ENCODE data around the gene PRMT7. TPM values are rescaled to one million over a fixed set of nuclear protein-coding genes. Genes with fewer than 3 reads are reported as not detected.

Gene PRMT7
- total RNA-seq, 1 experiment from 2014 or later = 33.1 TPM

DNA sequence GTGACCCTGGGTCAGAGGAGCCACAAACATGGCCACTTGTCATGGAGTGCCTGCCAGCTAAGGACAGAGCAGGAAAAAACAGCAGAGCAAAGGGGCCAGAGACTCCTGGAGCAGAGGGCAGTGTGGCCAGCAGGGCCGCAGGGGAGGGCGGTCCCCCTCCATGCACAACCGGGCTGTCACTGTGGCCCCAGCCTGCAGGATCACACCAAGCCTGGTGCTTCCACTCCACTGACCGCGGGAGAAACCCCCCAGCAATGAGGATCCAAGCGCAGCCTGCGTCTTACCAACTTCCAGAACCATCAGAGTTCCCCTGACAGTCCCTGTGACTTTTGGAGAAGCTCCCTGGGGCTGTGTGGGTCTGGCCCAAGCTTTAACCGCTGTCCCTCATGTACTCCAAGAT, 62.0 kb downstream of the PRMT7 start:
- Histone ChIP-seq H3K27me3 (ENCODE audit: control insufficient read depth, insufficient read depth, low read length) (no peaks in the 10 kb centered on the region), H3K36me3 (ENCODE audit: control insufficient read depth, insufficient read depth, low read length) (no peaks in the 10 kb centered on the region), H3K27ac (ENCODE audit: low read length) (no peak overlapping the region), H3K4me1 (ENCODE audit: control insufficient read depth, insufficient read depth, low read length) (no peaks in the 10 kb centered on the region), H3K9me3 (ENCODE audit: control insufficient read depth, insufficient read depth, low read depth, low read length) (no peaks in the 10 kb centered on the region), H3K4me3 (ENCODE audit: low read depth in 2 of 2, low read length in 2 of 2) (no peak overlapping the region)
- BruUV-seq (replicated peaks) = no TSS peak
- intact Hi-C loops (cut with micrococcal nuclease; ENCODE audit: unreplicated experiment) (no loop called here), in situ Hi-C loops (cut with HindIII; ENCODE audit: low pct_unique_long_range_greater_than_20kb, low sequenced_read_pairs) (no loop called here)
- CTCF ChIA-PET = no interaction called here
- DNase-seq (ENCODE audit: low read depth, low spot score) (no peak), ATAC-seq (no peak)
- POLR2A ChIA-PET = no interaction called here
- TF ChIP-seq, protein P1, sequence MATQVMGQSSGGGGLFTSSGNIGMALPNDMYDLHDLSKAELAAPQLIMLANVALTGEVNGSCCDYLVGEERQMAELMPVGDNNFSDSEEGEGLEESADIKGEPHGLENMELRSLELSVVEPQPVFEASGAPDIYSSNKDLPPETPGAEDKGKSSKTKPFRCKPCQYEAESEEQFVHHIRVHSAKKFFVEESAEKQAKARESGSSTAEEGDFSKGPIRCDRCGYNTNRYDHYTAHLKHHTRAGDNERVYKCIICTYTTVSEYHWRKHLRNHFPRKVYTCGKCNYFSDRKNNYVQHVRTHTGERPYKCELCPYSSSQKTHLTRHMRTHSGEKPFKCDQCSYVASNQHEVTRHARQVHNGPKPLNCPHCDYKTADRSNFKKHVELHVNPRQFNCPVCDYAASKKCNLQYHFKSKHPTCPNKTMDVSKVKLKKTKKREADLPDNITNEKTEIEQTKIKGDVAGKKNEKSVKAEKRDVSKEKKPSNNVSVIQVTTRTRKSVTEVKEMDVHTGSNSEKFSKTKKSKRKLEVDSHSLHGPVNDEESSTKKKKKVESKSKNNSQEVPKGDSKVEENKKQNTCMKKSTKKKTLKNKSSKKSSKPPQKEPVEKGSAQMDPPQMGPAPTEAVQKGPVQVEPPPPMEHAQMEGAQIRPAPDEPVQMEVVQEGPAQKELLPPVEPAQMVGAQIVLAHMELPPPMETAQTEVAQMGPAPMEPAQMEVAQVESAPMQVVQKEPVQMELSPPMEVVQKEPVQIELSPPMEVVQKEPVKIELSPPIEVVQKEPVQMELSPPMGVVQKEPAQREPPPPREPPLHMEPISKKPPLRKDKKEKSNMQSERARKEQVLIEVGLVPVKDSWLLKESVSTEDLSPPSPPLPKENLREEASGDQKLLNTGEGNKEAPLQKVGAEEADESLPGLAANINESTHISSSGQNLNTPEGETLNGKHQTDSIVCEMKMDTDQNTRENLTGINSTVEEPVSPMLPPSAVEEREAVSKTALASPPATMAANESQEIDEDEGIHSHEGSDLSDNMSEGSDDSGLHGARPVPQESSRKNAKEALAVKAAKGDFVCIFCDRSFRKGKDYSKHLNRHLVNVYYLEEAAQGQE (IDR thresholded peaks at IDR 0.05; ENCODE audit: insufficient read depth in 1 of 2, low read depth in 2 of 2, low read length in 1 of 2) = no peak
- TF ChIP-seq POLR2AphosphoS5 (IDR thresholded peaks at IDR 0.05; ENCODE audit: low read depth, low read length) (no peak), TCF7L2 (IDR thresholded peaks at IDR 0.05; ENCODE audit: low read depth, low read length) (no peak), SIN3A (IDR thresholded peaks at IDR 0.05; ENCODE audit: borderline replicate concordance, insufficient read depth, low read depth, low read length) (no peak)
- TF ChIP-seq, protein P2, sequence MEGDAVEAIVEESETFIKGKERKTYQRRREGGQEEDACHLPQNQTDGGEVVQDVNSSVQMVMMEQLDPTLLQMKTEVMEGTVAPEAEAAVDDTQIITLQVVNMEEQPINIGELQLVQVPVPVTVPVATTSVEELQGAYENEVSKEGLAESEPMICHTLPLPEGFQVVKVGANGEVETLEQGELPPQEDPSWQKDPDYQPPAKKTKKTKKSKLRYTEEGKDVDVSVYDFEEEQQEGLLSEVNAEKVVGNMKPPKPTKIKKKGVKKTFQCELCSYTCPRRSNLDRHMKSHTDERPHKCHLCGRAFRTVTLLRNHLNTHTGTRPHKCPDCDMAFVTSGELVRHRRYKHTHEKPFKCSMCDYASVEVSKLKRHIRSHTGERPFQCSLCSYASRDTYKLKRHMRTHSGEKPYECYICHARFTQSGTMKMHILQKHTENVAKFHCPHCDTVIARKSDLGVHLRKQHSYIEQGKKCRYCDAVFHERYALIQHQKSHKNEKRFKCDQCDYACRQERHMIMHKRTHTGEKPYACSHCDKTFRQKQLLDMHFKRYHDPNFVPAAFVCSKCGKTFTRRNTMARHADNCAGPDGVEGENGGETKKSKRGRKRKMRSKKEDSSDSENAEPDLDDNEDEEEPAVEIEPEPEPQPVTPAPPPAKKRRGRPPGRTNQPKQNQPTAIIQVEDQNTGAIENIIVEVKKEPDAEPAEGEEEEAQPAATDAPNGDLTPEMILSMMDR (IDR thresholded peaks at IDR 0.05) = no peak

DNA sequence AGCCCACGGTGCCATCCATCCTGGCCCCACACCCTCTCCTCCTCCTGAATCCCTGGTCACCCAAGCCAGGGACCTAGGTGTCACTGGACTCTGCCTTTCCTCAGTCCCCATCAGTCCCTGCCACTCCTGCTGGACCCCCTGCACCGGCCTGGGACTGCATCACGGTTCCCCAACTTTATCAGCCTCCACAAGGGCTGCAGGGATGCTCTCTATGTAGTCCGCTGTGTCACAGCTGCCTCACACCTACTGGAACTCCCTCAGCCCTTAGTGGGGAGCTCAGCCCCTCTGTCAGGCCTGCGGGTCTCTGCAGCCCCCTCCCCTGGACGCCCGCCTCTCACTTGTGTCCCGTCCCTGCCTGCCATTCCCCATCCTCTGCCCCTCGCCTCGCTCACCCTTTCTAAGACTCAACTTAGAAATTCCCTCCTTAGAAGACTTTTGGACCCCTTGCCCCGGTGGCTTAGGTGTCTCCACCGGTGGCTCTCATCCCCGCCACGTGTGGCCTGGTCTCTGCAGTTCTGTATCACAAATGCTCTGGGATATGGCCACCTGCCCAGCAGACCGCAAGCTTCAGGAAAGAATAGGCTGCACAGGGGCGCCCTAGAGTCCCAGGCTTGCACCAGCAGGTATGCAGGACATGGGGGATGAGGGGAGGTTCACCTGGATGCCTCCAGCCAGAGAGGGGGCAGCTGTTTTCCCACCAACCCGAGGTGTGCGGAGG, 62.9 kb downstream of the PRMT7 start:
- no TSS peak for BruUV-seq (replicated peaks)
- ATAC-seq = no peak
- TF ChIP-seq, protein P1 (IDR thresholded peaks at IDR 0.05; ENCODE audit: insufficient read depth in 1 of 2, low read depth in 2 of 2, low read length in 1 of 2) = no peak
- TF ChIP-seq SIN3A (IDR thresholded peaks at IDR 0.05; ENCODE audit: borderline replicate concordance, insufficient read depth, low read depth, low read length) (no peak), POLR2AphosphoS5 (IDR thresholded peaks at IDR 0.05; ENCODE audit: low read depth, low read length) (no peak), TCF7L2 (IDR thresholded peaks at IDR 0.05; ENCODE audit: low read depth, low read length) (no peak)
- TF ChIP-seq, protein P2 (IDR thresholded peaks at IDR 0.05) = no peak
- ChIA-PET POLR2A (no interaction called here), CTCF (no interaction called here)
- in situ Hi-C loops (cut with HindIII; ENCODE audit: low pct_unique_long_range_greater_than_20kb, low sequenced_read_pairs) (no loop called here), intact Hi-C loops (cut with micrococcal nuclease; ENCODE audit: unreplicated experiment) (no loop called here)
- Histone ChIP-seq H3K4me1 (ENCODE audit: control insufficient read depth, insufficient read depth, low read length) (no peaks in the 10 kb centered on the region), H3K9me3 (ENCODE audit: control insufficient read depth, insufficient read depth, low read depth, low read length) (no peaks in the 10 kb centered on the region), H3K27me3 (ENCODE audit: control insufficient read depth, insufficient read depth, low read length) (no peaks in the 10 kb centered on the region), H3K27ac (ENCODE audit: low read length) (no peak overlapping the region), H3K4me3 (ENCODE audit: low read depth in 2 of 2, low read length in 2 of 2) (no peak overlapping the region), H3K36me3 (ENCODE audit: control insufficient read depth, insufficient read depth, low read length) (no peaks in the 10 kb centered on the region)
- DNase-seq (ENCODE audit: low read depth, low spot score) = no peak

Data from Panc1 (cell line).